ENCODE measurements around the gene SLC25A24.
"Not testable (repeated sequence)": the region's sequence is repeated elsewhere in the genome, so short reads cannot be mapped to it uniquely, and the experiment has no call there.

SLC25A24 gene

GRCh38 chr1:108194051-108194450 is 6.1 kb downstream of the SLC25A24 start:
- DNase-seq = no peak

- DNase-seq = no peak
Observed at GRCh38 chr1:108193333-108193732, 6.8 kb downstream of the SLC25A24 start.

- no peak for DNase-seq
Observed at GRCh38 chr1:108192581-108192980, 7.6 kb downstream of the SLC25A24 start.

GRCh38 chr1:108190686-108191416 is 9.3 kb downstream of the SLC25A24 start:
- no peak for DNase-seq

- DNase-seq = no peak
Observed at GRCh38 chr1:108190001-108190634, 10.0 kb downstream of the SLC25A24 start.

- peak; percentile 26 for DNase-seq
Observed at GRCh38 chr1:108188801-108189200, 11.3 kb downstream of the SLC25A24 start.

GRCh38 chr1:108182959-108183700 is 17.0 kb downstream of the SLC25A24 start:
- DNase-seq = no peak

GRCh38 chr1:108179018-108179417 is 21.1 kb downstream of the SLC25A24 start:
- no peak for DNase-seq

GRCh38 chr1:108162409-108162808 is 37.7 kb downstream of the SLC25A24 start:
- not testable (repeated sequence) for DNase-seq

GRCh38 chr1:108159951-108160350 is 40.2 kb downstream of the SLC25A24 start:
- DNase-seq = not testable (repeated sequence)

- no peak for DNase-seq
Observed at GRCh38 chr1:108158893-108159453, 41.2 kb downstream of the SLC25A24 start.

- no peak for DNase-seq
Observed at GRCh38 chr1:108154314-108154713, 45.8 kb downstream of the SLC25A24 start.

- no peak for DNase-seq
Observed at GRCh38 chr1:108152782-108153222, 47.3 kb downstream of the SLC25A24 start.

GRCh38 chr1:108151548-108151947 is 48.6 kb downstream of the SLC25A24 start:
- no peak for DNase-seq

GRCh38 chr1:108149796-108150467 is 50.2 kb downstream of the SLC25A24 start:
- no peak for DNase-seq

GRCh38 chr1:108144569-108144968 is 55.6 kb downstream of the SLC25A24 start:
- not testable (repeated sequence) for DNase-seq

- DNase-seq = no peak
Observed at GRCh38 chr1:108142773-108143394, 57.3 kb downstream of the SLC25A24 start.

- DNase-seq = no peak
Observed at GRCh38 chr1:108142258-108142657, 57.9 kb downstream of the SLC25A24 start.

- no peak for DNase-seq
Observed at GRCh38 chr1:108141621-108142020, 58.5 kb downstream of the SLC25A24 start.

GRCh38 chr1:108140936-108141335 is 59.2 kb downstream of the SLC25A24 start:
- no peak for DNase-seq

GRCh38 chr1:108140177-108140576 is 60.0 kb downstream of the SLC25A24 start:
- no peak for DNase-seq

GRCh38 chr1:108139555-108139954 is 60.6 kb downstream of the SLC25A24 start:
- DNase-seq = not testable (repeated sequence)

Measured in activated CD4-positive, alpha-beta T cell treated with anti-CD3 and anti-CD28 coated beads, Interleukin-2, Interleukin-6, amounts not matched to agents 100 ng/mL and 50 ng/mL, durations not matched to agents 16 hours and 8 hours (primary cell).